Stimulated activated CD8-positive, alpha-beta memory T cell treated with anti-CD3 and anti-CD28 coated beads, Interleukin-7, amount 100 ng/mL, for 24 hours (primary cell): ENCODE results near the gene CDK2.
"Not testable (repeated sequence)": the region's sequence is repeated elsewhere in the genome, so short reads cannot be mapped to it uniquely, and the experiment has no call there.

ENCODE experiments used
- DNase-seq: peaks from one replicate; pipeline ENCODE4 v3.0.0-alpha.2; 2020; ENCODE audit warnings: low read depth

The CDK2 gene

GRCh38 chr12:55982319-55982936 lies 15.8 kb downstream of the CDK2 start:
- DNase-seq, result no peak

- DNase-seq, result no peak
These were observed 16.7 kb downstream of the CDK2 start for GRCh38 chr12:55983232-55983842.

- DNase-seq, result no peak
These were observed 18.2 kb downstream of the CDK2 start for GRCh38 chr12:55984861-55985260.

- DNase-seq, result no peak
These were observed 18.7 kb downstream of the CDK2 start for GRCh38 chr12:55985341-55985740.

GRCh38 chr12:55985976-55986375 lies 19.3 kb downstream of the CDK2 start:
- DNase-seq, result not testable (repeated sequence)

GRCh38 chr12:55991110-55991509 lies 24.5 kb downstream of the CDK2 start:
- no peak for DNase-seq

- no peak for DNase-seq
These were observed 26.7 kb downstream of the CDK2 start for GRCh38 chr12:55993230-55993853.

- no peak for DNase-seq
These were observed 28.7 kb downstream of the CDK2 start for GRCh38 chr12:55995366-55995765.

- DNase-seq, result no peak
These were observed 29.6 kb downstream of the CDK2 start for GRCh38 chr12:55996201-55996714.

GRCh38 chr12:55996715-55997534 lies 30.3 kb downstream of the CDK2 start, which contains the start of gene SUOX:
TSS of gene SUOX (plus strand) at chr12:55997276. CDS start at chr12:56002222, 4,946 bp downstream.
- no peak for DNase-seq

GRCh38 chr12:55997535-55997859 lies 30.9 kb downstream of the CDK2 start:
- no peak for DNase-seq

- not testable (repeated sequence) for DNase-seq
These were observed 32.9 kb downstream of the CDK2 start for GRCh38 chr12:55999522-55999921.

- not testable (repeated sequence) for DNase-seq
These were observed 33.4 kb downstream of the CDK2 start for GRCh38 chr12:55999999-56000540.

- DNase-seq, result no peak
These were observed 35.0 kb downstream of the CDK2 start for GRCh38 chr12:56001487-56002100.

GRCh38 chr12:56003376-56003775 lies 36.7 kb downstream of the CDK2 start:
- not testable (repeated sequence) for DNase-seq

GRCh38 chr12:56004211-56004610 lies 37.6 kb downstream of the CDK2 start:
- no peak for DNase-seq

GRCh38 chr12:56007564-56008559 lies 41.2 kb downstream of the CDK2 start:
- DNase-seq, result no peak

- DNase-seq, result no peak
These were observed 43.5 kb downstream of the CDK2 start for GRCh38 chr12:56010111-56010570.

GRCh38 chr12:56011509-56012090 lies 45.0 kb downstream of the CDK2 start:
- no peak for DNase-seq

GRCh38 chr12:56013482-56013881 lies 46.9 kb downstream of the CDK2 start:
- no peak for DNase-seq
